ENCODE measurements around the gene SCARB2. TPM values are rescaled to one million over a fixed set of nuclear protein-coding genes. Genes with fewer than 3 reads are reported as not detected.

SCARB2 gene
- total RNA-seq, 1 donor from 2014 or later, result 97.4 TPM

- Mint-ChIP-seq H3K9me3 (no peaks in the 10 kb centered on the region), H3K4me3 (peak overlapping the region; percentile 93), H3K27me3 (ENCODE audit: insufficient read depth, low read depth) (peaks cover 4% of the 10 kb centered on the region), H3K4me1 (peaks cover 47% of the 10 kb centered on the region), H3K36me3 (peaks cover 5% of the 10 kb centered on the region), H3K27ac (peak overlapping the region; percentile 2)
- TF ChIP-seq EZH2 (IDR thresholded peaks at IDR 0.05), result no peak
- TF ChIP-seq CTCF (IDR thresholded peaks at IDR 0.05), result no peak
- TF ChIP-seq EZH2phosphoT487 (IDR thresholded peaks at IDR 0.05), result no peak
- Histone ChIP-seq H3K36me3 (no peaks in the 10 kb centered on the region), H3K27ac (no peak overlapping the region), H3K27me3 (peaks cover 4% of the 10 kb centered on the region), H4K20me1 (ENCODE audit: low read depth) (peaks cover 15% of the 10 kb centered on the region), H3K9me3 (ENCODE audit: low read depth) (no peaks in the 10 kb centered on the region), H3K4me3 (peak overlapping the region; percentile 70), H3K9ac (peak overlapping the region; percentile 58), H3F3A (ENCODE audit: low read depth) (peaks cover 15% of the 10 kb centered on the region), H2AFZ (replicated peaks) (no peak overlapping the region), H3K79me2 (ENCODE audit: low read depth) (peaks cover 52% of the 10 kb centered on the region), H3K4me2 (peak overlapping the region; percentile 94), H3K4me1 (peaks cover 23% of the 10 kb centered on the region)
- no peak for DNase-seq (ENCODE audit: low spot score)
Observed at GRCh38 chr4:76211769-76212708, 1.6 kb downstream of the SCARB2 start.

- Mint-ChIP-seq H3K9me3 (no peaks in the 10 kb centered on the region), H3K27ac (no peak overlapping the region), H3K4me1 (peaks cover 56% of the 10 kb centered on the region), H3K36me3 (peaks cover 7% of the 10 kb centered on the region), H3K27me3 (ENCODE audit: insufficient read depth, low read depth) (peaks cover 4% of the 10 kb centered on the region), H3K4me3 (no peak overlapping the region)
- H3K9me3 ChIP-seq (ENCODE audit: low read depth), result no peaks in the 10 kb centered on the region
- no peaks in the 10 kb centered on the region for H3K36me3 ChIP-seq
- peaks cover 68% of the 10 kb centered on the region for H3K79me2 ChIP-seq (ENCODE audit: low read depth)
- no peak overlapping the region for H3K27ac ChIP-seq
- peaks cover 3% of the 10 kb centered on the region for H3K27me3 ChIP-seq
- peaks cover 15% of the 10 kb centered on the region for H3F3A ChIP-seq (ENCODE audit: low read depth)
- H3K4me3 ChIP-seq, result no peak overlapping the region
- H2AFZ ChIP-seq (replicated peaks), result no peak overlapping the region
- no peak overlapping the region for H3K9ac ChIP-seq
- no peak for DNase-seq (ENCODE audit: low spot score)
- TF ChIP-seq EZH2 (IDR thresholded peaks at IDR 0.05) (no peak), EZH2phosphoT487 (IDR thresholded peaks at IDR 0.05) (no peak), CTCF (IDR thresholded peaks at IDR 0.05) (no peak)
- H3K4me2 ChIP-seq, result no peak overlapping the region
- peaks cover 22% of the 10 kb centered on the region for H4K20me1 ChIP-seq (ENCODE audit: low read depth)
- H3K4me1 ChIP-seq, result peaks cover 31% of the 10 kb centered on the region
Observed at GRCh38 chr4:76210452-76210851, 3.2 kb downstream of the SCARB2 start.

GRCh38 chr4:76209881-76210280 is 3.7 kb downstream of the SCARB2 start:
- DNase-seq (ENCODE audit: low spot score), result no peak
- Histone ChIP-seq H3K79me2 (ENCODE audit: low read depth) (peaks cover 73% of the 10 kb centered on the region), H2AFZ (replicated peaks) (no peak overlapping the region), H4K20me1 (ENCODE audit: low read depth) (peaks cover 23% of the 10 kb centered on the region), H3K27ac (no peak overlapping the region), H3F3A (ENCODE audit: low read depth) (peaks cover 15% of the 10 kb centered on the region), H3K27me3 (no peaks in the 10 kb centered on the region), H3K9me3 (ENCODE audit: low read depth) (no peaks in the 10 kb centered on the region), H3K4me3 (no peak overlapping the region), H3K9ac (no peak overlapping the region), H3K36me3 (no peaks in the 10 kb centered on the region), H3K4me2 (no peak overlapping the region), H3K4me1 (peaks cover 31% of the 10 kb centered on the region)
- peaks cover 4% of the 10 kb centered on the region for H3K27me3 Mint-ChIP-seq (ENCODE audit: insufficient read depth, low read depth)
- H3K27ac Mint-ChIP-seq, result no peak overlapping the region
- TF ChIP-seq EZH2phosphoT487 (IDR thresholded peaks at IDR 0.05) (no peak), EZH2 (IDR thresholded peaks at IDR 0.05) (no peak), CTCF (IDR thresholded peaks at IDR 0.05) (no peak)
- no peaks in the 10 kb centered on the region for H3K9me3 Mint-ChIP-seq
- peaks cover 7% of the 10 kb centered on the region for H3K36me3 Mint-ChIP-seq
- peaks cover 55% of the 10 kb centered on the region for H3K4me1 Mint-ChIP-seq
- H3K4me3 Mint-ChIP-seq, result no peak overlapping the region

All from neural progenitor cell (in vitro differentiated cells).